ENCODE measurements around the gene SLC4A1AP. TPM values are rescaled to one million over a fixed set of nuclear protein-coding genes. Genes with fewer than 3 reads are reported as not detected.

SLC4A1AP gene
- total RNA-seq, 2 donors from 2014 or later = 18.0 to 18.2 TPM

- Histone ChIP-seq H3K36me3 (no peaks in the 10 kb centered on the region), H3K9me3 (no peaks in the 10 kb centered on the region), H3K27ac (peak overlapping the region; percentile 22 to 37), H3K4me1 (peaks cover 0 to 53% of the 10 kb centered on the region in 2 donors), H3K4me3 (no peak overlapping the region), H3K27me3 (no peaks in the 10 kb centered on the region)
- no peak for TF ChIP-seq CTCF (IDR thresholded peaks at IDR 0.05)
- no peak for DNase-seq (ENCODE audit: low spot score)
These were observed 48.1 kb downstream of the SLC4A1AP start for GRCh38 chr2:27711804-27712203.

GRCh38 chr2:27712522-27712921 lies 48.8 kb downstream of the SLC4A1AP start:
- Histone ChIP-seq H3K36me3 (no peaks in the 10 kb centered on the region), H3K27ac (peak overlapping the region in 1 of 2 donors; percentile 20), H3K4me3 (no peak overlapping the region), H3K4me1 (peaks cover 0 to 55% of the 10 kb centered on the region in 2 donors), H3K27me3 (no peaks in the 10 kb centered on the region), H3K9me3 (no peaks in the 10 kb centered on the region)
- no peak for TF ChIP-seq CTCF (IDR thresholded peaks at IDR 0.05)
- DNase-seq (ENCODE audit: low spot score) = no peak

- H3K4me1 ChIP-seq = peaks cover 0 to 50% of the 10 kb centered on the region in 2 donors
- no peaks in the 10 kb centered on the region for H3K36me3 ChIP-seq
- TF ChIP-seq CTCF (IDR thresholded peaks at IDR 0.05) = no peak
- peak overlapping the region; percentile 95 to 98 for H3K27ac ChIP-seq
- H3K27me3 ChIP-seq = no peaks in the 10 kb centered on the region
- no peaks in the 10 kb centered on the region for H3K9me3 ChIP-seq
- H3K4me3 ChIP-seq = no peak overlapping the region
- DNase-seq (ENCODE audit: low spot score) = peak; percentile 23
These were observed 49.5 kb downstream of the SLC4A1AP start for GRCh38 chr2:27713201-27713600.

GRCh38 chr2:27714053-27714452 lies 50.4 kb downstream of the SLC4A1AP start:
- Histone ChIP-seq H3K9me3 (no peaks in the 10 kb centered on the region), H3K27me3 (no peaks in the 10 kb centered on the region), H3K27ac (peak overlapping the region; percentile 95 to 98), H3K36me3 (no peaks in the 10 kb centered on the region), H3K4me3 (no peak overlapping the region), H3K4me1 (peaks cover 0 to 42% of the 10 kb centered on the region in 2 donors)
- TF ChIP-seq CTCF (IDR thresholded peaks at IDR 0.05) = no peak
- DNase-seq (ENCODE audit: low spot score) = no peak

GRCh38 chr2:27714851-27715291 lies 51.2 kb downstream of the SLC4A1AP start:
- Histone ChIP-seq H3K27me3 (no peaks in the 10 kb centered on the region), H3K27ac (peak overlapping the region; percentile 95 to 98), H3K4me3 (peak overlapping the region; percentile 40 to 51), H3K4me1 (peaks cover 0 to 47% of the 10 kb centered on the region in 2 donors), H3K9me3 (no peaks in the 10 kb centered on the region), H3K36me3 (no peaks in the 10 kb centered on the region)
- peak; percentile 50 for DNase-seq (ENCODE audit: low spot score)
- TF ChIP-seq CTCF (IDR thresholded peaks at IDR 0.05) = no peak
